Measurements from ENCODE around the gene XCL1.

XCL1 gene

GRCh38 chr1:168561989-168562388 is 14.4 kb upstream of the XCL1 start:
- Histone ChIP-seq H3K36me3 (replicated peaks; ENCODE audit: insufficient read depth, low read length) (no peaks in the 10 kb centered on the region), H3K9ac (ENCODE audit: low read length) (no peak overlapping the region), H4K20me1 (ENCODE audit: insufficient read depth, low read length) (no peaks in the 10 kb centered on the region), H3K27ac (ENCODE audit: low read length) (no peak overlapping the region), H2AFZ (ENCODE audit: low read length) (no peak overlapping the region), H3K4me1 (ENCODE audit: low read length) (no peaks in the 10 kb centered on the region), H3F3A (ENCODE audit: insufficient read depth, low read length) (no peaks in the 10 kb centered on the region), H3K9me3 (replicated peaks; ENCODE audit: insufficient read depth, low read length) (no peaks in the 10 kb centered on the region), H3K4me2 (ENCODE audit: low read depth, low read length) (no peak overlapping the region), H3K27me3 (replicated peaks; ENCODE audit: insufficient read depth, low read length) (no peaks in the 10 kb centered on the region), H3K4me3 (ENCODE audit: low read length) (no peak overlapping the region), H3K9me2 (replicated peaks; ENCODE audit: insufficient read depth, low read length) (no peaks in the 10 kb centered on the region), H3K79me2 (ENCODE audit: low read length) (no peaks in the 10 kb centered on the region)
- TF ChIP-seq, protein P1, sequence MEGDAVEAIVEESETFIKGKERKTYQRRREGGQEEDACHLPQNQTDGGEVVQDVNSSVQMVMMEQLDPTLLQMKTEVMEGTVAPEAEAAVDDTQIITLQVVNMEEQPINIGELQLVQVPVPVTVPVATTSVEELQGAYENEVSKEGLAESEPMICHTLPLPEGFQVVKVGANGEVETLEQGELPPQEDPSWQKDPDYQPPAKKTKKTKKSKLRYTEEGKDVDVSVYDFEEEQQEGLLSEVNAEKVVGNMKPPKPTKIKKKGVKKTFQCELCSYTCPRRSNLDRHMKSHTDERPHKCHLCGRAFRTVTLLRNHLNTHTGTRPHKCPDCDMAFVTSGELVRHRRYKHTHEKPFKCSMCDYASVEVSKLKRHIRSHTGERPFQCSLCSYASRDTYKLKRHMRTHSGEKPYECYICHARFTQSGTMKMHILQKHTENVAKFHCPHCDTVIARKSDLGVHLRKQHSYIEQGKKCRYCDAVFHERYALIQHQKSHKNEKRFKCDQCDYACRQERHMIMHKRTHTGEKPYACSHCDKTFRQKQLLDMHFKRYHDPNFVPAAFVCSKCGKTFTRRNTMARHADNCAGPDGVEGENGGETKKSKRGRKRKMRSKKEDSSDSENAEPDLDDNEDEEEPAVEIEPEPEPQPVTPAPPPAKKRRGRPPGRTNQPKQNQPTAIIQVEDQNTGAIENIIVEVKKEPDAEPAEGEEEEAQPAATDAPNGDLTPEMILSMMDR (IDR thresholded peaks at IDR 0.05; ENCODE audit: low read length) = no peak
- TF ChIP-seq EZH2phosphoT487 (IDR thresholded peaks at IDR 0.05; ENCODE audit: low read length) (no peak), EZH2 (optimal IDR thresholded peaks at IDR 0.05; ENCODE audit: low read depth, low read length) (no peak)
- no peak for DNase-seq

DNA sequence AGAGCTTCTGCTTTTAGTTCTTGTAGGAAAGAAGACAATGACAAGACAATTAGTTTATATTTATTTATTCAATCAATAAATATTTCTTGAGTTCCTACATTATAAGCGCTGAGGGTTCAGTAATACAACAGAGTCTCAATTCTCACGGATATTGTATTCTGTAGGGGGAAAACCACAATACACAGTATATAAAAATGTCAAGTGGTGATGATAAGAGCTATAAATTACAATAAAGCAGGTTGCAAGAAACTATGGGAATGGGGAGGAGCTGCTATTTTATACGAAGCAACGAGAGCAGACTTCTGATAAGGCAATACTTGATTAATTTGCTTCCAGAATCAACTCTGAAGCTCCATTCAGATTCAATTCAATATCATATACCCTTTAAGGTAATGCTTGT is 10.6 kb upstream of the XCL1 start:
- no peaks in the 10 kb centered on the region for H3K4me1 ChIP-seq (ENCODE audit: low read length)
- no peaks in the 10 kb centered on the region for H3K79me2 ChIP-seq (ENCODE audit: low read length)
- no peak for DNase-seq
- TF ChIP-seq, protein P1 (IDR thresholded peaks at IDR 0.05; ENCODE audit: low read length) = no peak
- TF ChIP-seq EZH2phosphoT487 (IDR thresholded peaks at IDR 0.05; ENCODE audit: low read length) (no peak), EZH2 (optimal IDR thresholded peaks at IDR 0.05; ENCODE audit: low read depth, low read length) (no peak)
- no peaks in the 10 kb centered on the region for H3K36me3 ChIP-seq (replicated peaks; ENCODE audit: insufficient read depth, low read length)
- H3K9me2 ChIP-seq (replicated peaks; ENCODE audit: insufficient read depth, low read length) = no peaks in the 10 kb centered on the region
- no peaks in the 10 kb centered on the region for H3K9me3 ChIP-seq (replicated peaks; ENCODE audit: insufficient read depth, low read length)
- H4K20me1 ChIP-seq (ENCODE audit: insufficient read depth, low read length) = no peaks in the 10 kb centered on the region
- H3K9ac ChIP-seq (ENCODE audit: low read length) = no peak overlapping the region
- H3K27me3 ChIP-seq (replicated peaks; ENCODE audit: insufficient read depth, low read length) = no peaks in the 10 kb centered on the region
- H3F3A ChIP-seq (ENCODE audit: insufficient read depth, low read length) = no peaks in the 10 kb centered on the region
- H3K27ac ChIP-seq (ENCODE audit: low read length) = no peak overlapping the region
- H3K4me2 ChIP-seq (ENCODE audit: low read depth, low read length) = no peak overlapping the region
- no peak overlapping the region for H2AFZ ChIP-seq (ENCODE audit: low read length)
- no peak overlapping the region for H3K4me3 ChIP-seq (ENCODE audit: low read length)

GRCh38 chr1:168567007-168567406 is 9.4 kb upstream of the XCL1 start:
- H3K9me3 ChIP-seq (replicated peaks; ENCODE audit: insufficient read depth, low read length) = no peaks in the 10 kb centered on the region
- H2AFZ ChIP-seq (ENCODE audit: low read length) = no peak overlapping the region
- DNase-seq = no peak
- H3K36me3 ChIP-seq (replicated peaks; ENCODE audit: insufficient read depth, low read length) = no peaks in the 10 kb centered on the region
- H3K79me2 ChIP-seq (ENCODE audit: low read length) = no peaks in the 10 kb centered on the region
- no peak overlapping the region for H3K27ac ChIP-seq (ENCODE audit: low read length)
- no peak overlapping the region for H3K4me3 ChIP-seq (ENCODE audit: low read length)
- H3K9ac ChIP-seq (ENCODE audit: low read length) = no peak overlapping the region
- H3K27me3 ChIP-seq (replicated peaks; ENCODE audit: insufficient read depth, low read length) = no peaks in the 10 kb centered on the region
- H3K4me2 ChIP-seq (ENCODE audit: low read depth, low read length) = no peak overlapping the region
- H3K4me1 ChIP-seq (ENCODE audit: low read length) = no peaks in the 10 kb centered on the region
- no peaks in the 10 kb centered on the region for H3K9me2 ChIP-seq (replicated peaks; ENCODE audit: insufficient read depth, low read length)
- H4K20me1 ChIP-seq (ENCODE audit: insufficient read depth, low read length) = no peaks in the 10 kb centered on the region
- H3F3A ChIP-seq (ENCODE audit: insufficient read depth, low read length) = no peaks in the 10 kb centered on the region
- TF ChIP-seq, protein P1 (IDR thresholded peaks at IDR 0.05; ENCODE audit: low read length) = no peak
- TF ChIP-seq EZH2 (optimal IDR thresholded peaks at IDR 0.05; ENCODE audit: low read depth, low read length) (no peak), EZH2phosphoT487 (IDR thresholded peaks at IDR 0.05; ENCODE audit: low read length) (no peak)

All from MM.1S (cell line).